ENCODE data around the gene SMG7.
A peak's percentile ranks its signal among the peaks of the same experiment; 100 is the strongest.
"Not testable (repeated sequence)": the region's sequence is repeated elsewhere in the genome, so short reads cannot be mapped to it uniquely, and the experiment has no call there.

The SMG7 gene, protein sequence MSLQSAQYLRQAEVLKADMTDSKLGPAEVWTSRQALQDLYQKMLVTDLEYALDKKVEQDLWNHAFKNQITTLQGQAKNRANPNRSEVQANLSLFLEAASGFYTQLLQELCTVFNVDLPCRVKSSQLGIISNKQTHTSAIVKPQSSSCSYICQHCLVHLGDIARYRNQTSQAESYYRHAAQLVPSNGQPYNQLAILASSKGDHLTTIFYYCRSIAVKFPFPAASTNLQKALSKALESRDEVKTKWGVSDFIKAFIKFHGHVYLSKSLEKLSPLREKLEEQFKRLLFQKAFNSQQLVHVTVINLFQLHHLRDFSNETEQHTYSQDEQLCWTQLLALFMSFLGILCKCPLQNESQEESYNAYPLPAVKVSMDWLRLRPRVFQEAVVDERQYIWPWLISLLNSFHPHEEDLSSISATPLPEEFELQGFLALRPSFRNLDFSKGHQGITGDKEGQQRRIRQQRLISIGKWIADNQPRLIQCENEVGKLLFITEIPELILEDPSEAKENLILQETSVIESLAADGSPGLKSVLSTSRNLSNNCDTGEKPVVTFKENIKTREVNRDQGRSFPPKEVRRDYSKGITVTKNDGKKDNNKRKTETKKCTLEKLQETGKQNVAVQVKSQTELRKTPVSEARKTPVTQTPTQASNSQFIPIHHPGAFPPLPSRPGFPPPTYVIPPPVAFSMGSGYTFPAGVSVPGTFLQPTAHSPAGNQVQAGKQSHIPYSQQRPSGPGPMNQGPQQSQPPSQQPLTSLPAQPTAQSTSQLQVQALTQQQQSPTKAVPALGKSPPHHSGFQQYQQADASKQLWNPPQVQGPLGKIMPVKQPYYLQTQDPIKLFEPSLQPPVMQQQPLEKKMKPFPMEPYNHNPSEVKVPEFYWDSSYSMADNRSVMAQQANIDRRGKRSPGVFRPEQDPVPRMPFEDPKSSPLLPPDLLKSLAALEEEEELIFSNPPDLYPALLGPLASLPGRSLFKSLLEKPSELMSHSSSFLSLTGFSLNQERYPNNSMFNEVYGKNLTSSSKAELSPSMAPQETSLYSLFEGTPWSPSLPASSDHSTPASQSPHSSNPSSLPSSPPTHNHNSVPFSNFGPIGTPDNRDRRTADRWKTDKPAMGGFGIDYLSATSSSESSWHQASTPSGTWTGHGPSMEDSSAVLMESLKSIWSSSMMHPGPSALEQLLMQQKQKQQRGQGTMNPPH

DNA sequence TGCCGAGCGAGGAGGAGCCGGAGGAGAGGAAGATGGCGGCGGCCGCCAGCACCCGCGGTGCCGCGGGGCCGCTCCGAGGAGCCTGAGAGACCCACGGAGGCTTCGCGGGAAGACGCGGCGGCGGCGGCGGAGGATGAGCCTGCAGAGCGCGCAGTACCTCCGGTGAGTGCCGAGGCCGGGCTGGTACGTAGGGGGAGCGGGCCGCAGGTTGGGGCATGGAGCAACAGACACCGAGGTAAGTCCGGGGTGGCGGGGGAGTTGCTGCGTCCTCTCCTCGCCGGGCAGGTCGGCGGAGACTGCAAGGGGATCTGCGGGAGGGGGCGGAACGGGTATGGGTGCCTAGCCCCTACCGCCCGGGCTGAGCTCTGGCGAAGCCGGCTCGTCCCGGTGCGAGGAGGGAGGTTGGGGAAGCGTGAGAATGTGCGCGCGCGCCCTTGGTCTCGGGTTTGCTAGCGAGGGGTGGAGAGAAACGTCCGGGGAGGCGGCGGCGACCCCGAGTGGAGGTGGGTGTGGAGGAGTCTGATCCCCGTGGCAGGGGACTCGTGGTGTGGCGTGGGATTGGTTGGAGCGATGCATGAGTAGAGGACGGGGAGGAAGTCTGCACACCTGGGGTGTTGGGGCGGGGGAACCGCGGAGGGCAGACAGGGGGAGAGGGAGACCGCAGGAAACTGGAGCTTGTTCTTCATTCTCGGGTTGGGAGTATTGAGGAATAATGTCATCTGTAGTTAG is at the start of gene SMG7:
Gene SMG7 (plus strand): TSS at position 12 of the 729 bp plus-strand sequence. CDS start 122 bp downstream, at position 134.
- DNase-seq (ENCODE audit: low read depth): peak; percentile 34
- peak; percentile 30 for TF ChIP-seq CTCF (conservative IDR thresholded peaks at IDR 0.05; ENCODE audit: low read depth, low read length)

GRCh38 chr1:183423541-183423940 is 48.8 kb upstream of the SMG7 start:
- no peak for DNase-seq (ENCODE audit: low read depth)
- no peak for TF ChIP-seq CTCF (conservative IDR thresholded peaks at IDR 0.05; ENCODE audit: low read depth, low read length)
- H3K4me3 ChIP-seq (ENCODE audit: low read depth, low read length): no peak overlapping the region

More for the DNA sequence above, at the start of gene SMG7:
- peak within 1 kb of the TSS; percentile 91 for H3K4me3 ChIP-seq (ENCODE audit: low read depth, low read length)

GRCh38 chr1:183424691-183425090 is 47.6 kb upstream of the SMG7 start:
- DNase-seq (ENCODE audit: low read depth): no peak
- H3K4me3 ChIP-seq (ENCODE audit: low read depth, low read length): no peak overlapping the region
- no peak for TF ChIP-seq CTCF (conservative IDR thresholded peaks at IDR 0.05; ENCODE audit: low read depth, low read length)

GRCh38 chr1:183427591-183427990 is 44.7 kb upstream of the SMG7 start:
- H3K4me3 ChIP-seq (ENCODE audit: low read depth, low read length); DNase-seq (ENCODE audit: low read depth): not testable (repeated sequence)

- DNase-seq (ENCODE audit: low read depth): no peak
- no peak for TF ChIP-seq CTCF (conservative IDR thresholded peaks at IDR 0.05; ENCODE audit: low read depth, low read length)
These were observed 40.3 kb upstream of the SMG7 start for GRCh38 chr1:183431840-183432547.

DNA sequence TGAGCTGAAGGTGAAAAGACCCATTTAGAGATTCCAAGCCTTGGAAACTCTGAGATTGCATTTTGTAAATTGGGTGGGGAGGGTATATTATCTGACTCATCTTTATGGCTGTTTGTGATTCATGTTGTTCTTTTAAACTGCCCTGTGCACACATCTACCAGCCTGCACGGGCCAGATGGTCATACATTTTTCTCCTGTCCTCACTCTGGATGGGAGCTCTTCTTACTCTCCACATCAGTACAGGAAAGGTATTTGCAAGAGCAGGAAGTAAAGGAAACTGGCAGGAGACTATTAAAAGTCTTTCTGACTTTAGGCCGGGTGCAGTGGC is 39.8 kb upstream of the SMG7 start:
- no peak for TF ChIP-seq CTCF (conservative IDR thresholded peaks at IDR 0.05; ENCODE audit: low read depth, low read length)
- H3K4me3 ChIP-seq (ENCODE audit: low read depth, low read length): no peak overlapping the region
- no peak for DNase-seq (ENCODE audit: low read depth)

More at GRCh38 chr1:183431840-183432547, 40.3 kb upstream of the SMG7 start:
- no peak overlapping the region for H3K4me3 ChIP-seq (ENCODE audit: low read depth, low read length)

All from choroid plexus epithelial cell (primary cell).